ENCODE measurements around the gene FOXP1.
A peak's percentile ranks its signal among the peaks of the same experiment; 100 is the strongest.

FOXP1 gene

DNA sequence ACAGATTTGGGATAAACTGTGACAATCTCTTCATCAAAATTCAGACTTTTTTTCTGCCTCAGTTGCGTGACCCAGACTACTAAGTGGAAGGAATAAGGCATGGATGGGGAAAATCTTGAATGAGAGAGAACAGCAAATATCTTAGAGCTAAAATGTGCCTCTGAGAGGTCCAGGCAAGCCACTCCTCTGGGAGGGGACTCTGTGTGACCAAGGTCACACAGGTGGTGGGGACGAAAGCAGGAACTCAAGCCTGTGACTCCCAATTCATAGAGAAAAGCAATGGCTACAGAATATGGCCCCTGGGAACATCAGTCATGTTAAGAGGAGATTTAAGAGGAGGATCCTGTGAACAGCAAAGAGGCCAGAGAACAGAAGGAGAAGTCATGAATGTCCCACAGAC, 268.1 kb downstream of the FOXP1 start:
- DNase-seq = no peak
- intact Hi-C loops (cut with DNase I) = no loop called here

DNA sequence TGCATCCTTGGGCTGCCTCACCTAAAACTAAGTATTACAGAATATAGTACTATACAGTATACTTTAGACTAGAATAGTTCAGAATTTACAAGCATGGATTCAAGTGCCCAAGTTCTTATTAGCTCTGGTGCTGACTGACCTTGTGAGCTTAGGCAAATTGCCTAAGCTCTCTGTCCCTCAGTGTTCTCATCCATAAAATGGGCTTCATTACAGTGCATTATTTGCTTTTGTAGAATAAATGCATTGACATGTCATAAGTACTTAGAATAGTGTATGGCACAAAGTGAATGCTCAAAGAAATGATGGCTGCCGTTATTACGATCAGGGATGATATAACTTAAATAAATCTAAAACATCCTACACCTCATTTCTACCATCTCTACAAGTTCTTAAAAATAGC, 269.7 kb downstream of the FOXP1 start:
- intact Hi-C loops (cut with DNase I) = no loop called here
- no peak for DNase-seq

DNA sequence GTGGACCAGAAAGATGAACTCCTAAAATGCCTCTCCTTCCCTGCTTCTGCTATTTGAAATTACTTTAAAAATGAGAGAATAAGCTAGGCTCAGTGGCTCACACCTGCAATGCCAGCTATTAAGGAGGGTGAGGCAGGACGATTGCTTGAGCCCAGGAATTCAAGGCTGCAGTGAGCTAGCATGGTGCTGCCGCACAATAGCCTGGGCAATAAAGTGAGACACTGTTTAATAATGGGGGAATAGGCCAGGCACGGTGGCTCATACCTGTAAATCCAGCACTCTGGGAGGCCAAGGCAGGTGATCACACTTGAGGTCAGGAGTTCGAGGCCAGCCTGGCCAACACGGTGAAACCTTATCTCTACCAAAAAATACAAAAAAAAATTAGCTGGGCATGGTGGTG, 271.1 kb downstream of the FOXP1 start:
- intact Hi-C loops (cut with DNase I) = no loop called here
- DNase-seq = no peak

DNA sequence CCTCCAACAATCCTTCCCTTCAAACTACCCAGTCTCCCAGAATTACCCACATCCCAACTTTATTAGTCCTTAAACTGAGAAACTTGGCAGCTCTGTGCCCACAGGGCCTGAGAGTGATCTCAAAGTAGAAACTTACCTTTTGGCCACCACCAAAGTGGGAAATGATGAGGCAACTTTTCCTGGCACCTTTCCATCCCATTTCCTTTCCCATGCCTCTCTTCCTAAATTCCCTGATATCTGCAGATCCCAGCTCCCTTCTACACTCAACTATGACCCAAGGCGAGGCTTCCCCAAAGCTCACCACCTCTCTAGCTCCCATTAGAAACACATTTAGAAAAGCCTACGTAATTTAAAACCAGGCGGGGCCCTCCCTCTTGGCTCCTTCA, 271.9 kb downstream of the FOXP1 start:
- no peak for DNase-seq
- intact Hi-C loops (cut with DNase I) = no loop called here

DNA sequence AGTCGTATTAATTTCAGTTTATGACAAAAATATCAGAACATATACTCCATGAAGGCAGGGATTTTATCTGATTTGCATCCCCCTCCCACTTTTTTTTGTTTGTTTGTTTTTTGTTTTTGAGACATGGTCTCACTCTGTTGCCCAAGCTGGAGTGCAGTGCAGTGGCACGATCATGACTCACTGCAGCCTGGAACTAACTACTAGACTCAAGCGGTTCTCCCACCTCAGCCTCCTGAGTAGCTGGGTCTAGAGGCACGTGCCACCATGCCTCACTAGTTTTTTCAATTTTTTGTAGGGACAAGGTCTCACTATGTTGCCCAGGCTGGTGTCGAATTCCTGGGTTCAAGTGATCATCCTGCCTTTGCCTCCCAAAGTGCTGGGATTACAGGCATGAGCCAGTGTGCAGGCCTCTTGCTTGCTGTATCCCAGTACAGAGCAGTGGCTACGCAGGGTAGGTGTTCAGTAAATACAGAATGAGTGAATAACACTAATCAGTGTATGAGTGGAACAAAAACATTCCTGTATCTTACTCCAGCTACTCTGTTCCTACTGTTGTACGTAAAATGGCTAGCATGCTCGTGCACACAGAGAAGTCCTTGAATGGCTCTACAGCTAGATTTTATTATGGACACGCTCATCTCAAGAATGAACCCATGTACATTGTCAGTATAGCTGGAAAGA, 272.4 kb downstream of the FOXP1 start:
- DNase-seq = no peak
- intact Hi-C loops (cut with DNase I) = no loop called here

DNA sequence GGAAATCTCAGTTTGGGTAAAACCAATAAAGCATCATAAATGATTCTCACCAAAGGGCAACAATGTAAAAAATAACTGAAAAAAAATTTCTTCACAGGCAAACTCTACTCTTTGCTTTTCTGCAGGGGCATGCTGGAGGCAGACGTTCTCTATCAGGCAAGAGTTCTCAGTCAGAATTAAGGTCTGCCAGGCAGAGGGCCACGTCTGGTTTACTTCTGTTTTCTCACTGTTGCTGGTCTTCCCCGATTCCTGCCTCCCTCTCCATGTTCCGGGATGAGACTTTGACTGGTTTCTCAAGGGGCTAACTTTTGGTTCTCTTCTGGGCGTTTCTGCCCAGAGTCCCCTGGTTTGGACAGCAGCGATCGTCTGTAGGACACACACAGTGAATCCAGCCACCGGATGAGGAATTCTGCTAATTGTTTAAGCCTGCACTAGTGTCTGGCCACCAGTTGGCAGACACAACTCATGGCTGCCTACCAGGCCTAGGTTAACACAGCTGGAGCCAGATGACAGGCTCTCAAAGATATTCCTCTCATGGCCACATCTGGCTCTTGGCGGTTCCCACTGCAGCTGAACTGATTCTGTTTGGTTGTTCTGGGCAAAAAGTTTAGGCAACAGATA, 273.1 kb downstream of the FOXP1 start:
- DNase-seq = peak in 26 of 42 donors; percentile 7 to 72 (median 29)
- intact Hi-C loops (cut with DNase I) = no loop called here

DNA sequence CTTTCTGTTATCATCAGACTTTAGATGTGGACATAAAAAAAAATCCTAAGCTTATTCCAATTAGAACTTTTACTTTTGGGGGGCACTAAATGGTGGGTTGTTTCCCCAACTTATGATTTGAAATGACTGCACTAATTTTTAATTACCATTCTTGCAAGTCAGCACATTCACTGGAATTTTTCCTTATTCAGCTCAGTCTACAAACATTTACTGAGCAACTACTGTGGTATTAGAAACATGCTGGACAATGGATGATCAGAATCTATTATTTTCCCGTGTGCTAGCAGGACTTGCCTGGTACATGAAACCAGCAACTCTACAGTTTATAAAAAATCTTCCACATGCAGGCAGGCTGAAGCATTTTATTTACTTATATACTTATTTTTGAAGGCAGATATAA, 273.6 kb downstream of the FOXP1 start:
- intact Hi-C loops (cut with DNase I) = loop anchor here (5.0 to 10.0 kb wide), 2 partner anchors 245 to 272 kb away; partner anchors contain the start of gene FOXP1

DNA sequence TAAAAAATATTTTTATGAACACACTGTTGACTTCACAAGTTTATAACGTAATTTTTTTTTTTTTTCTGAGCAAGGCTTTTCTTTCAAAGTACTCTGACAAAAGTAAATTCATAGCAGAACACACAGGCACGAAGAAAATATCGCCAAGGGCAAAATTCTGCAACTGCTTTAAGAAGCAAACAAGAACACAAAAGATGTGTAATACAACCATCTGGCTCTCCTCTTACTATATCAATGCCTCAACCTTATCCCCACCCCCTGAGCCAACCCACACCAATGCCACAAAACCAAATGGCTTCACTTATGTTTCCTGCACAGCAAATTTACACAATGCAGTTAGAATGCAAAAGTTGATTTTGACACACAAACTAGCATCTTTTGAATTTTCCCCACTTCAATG, 274.2 kb downstream of the FOXP1 start:
- intact Hi-C loops (cut with DNase I) = loop anchor here (5.0 to 10.0 kb wide), 2 partner anchors 245 to 273 kb away; partner anchors contain the start of gene FOXP1
- no peak for DNase-seq

More for the DNA sequence above, 273.6 kb downstream of the FOXP1 start:
- DNase-seq = no peak

DNA sequence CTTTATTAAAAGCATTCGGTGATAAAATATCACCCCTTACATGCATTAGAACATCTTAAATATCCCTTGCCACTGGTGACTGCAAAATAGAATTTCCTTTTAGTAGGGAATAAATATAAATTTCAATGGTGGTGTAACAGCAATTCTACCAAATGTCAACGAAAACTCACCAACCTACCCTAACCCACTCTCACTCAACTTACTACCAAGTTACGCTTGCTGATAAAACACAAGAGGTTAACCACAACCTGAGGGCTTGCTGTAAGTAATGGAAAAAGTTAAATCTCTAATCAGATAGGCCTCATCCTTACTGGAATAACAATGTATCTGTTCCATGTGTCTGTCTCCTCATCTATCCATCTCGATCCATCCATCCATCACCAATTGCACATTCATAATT, 274.7 kb downstream of the FOXP1 start:
- DNase-seq = no peak
- intact Hi-C loops (cut with DNase I) = loop anchor here (5.0 to 10.0 kb wide), 2 partner anchors 244 to 273 kb away; partner anchors contain the start of gene FOXP1

DNA sequence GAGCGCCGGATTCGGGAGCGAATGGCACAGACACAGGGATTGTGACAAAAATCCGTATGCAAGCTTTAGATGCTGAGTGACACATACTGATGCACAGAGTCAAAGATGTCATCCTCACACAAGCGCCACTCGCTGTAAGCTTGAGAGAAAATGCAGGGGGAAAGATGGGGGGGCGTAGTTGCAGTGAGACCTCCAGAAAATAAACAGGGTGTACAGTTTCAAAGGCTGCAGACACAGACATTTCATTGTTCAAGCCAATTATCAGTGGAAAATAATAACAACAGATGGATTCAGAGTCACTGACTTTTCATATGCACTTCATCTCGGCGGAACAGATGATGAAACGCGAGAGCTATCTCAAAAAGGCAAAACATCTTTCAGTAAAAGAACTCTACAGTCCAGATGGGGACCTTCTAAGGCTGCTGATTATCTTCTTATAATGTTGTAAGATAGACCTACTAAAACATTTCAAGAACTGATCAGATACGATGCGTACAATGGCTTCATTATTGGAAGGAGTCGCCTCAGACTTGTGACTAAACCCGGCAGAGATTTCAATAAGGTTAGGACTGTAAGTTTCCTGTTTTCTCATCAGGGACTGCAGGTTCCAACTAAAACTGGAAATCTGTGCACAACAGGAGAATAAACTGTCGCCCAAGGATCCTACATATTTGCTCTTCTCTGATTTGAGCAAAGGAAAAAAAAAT, 275.4 kb downstream of the FOXP1 start:
- intact Hi-C loops (cut with DNase I) = loop anchor here (5.0 to 10.0 kb wide), 2 partner anchors 243 to 274 kb away; partner anchors contain the start of gene FOXP1

DNA sequence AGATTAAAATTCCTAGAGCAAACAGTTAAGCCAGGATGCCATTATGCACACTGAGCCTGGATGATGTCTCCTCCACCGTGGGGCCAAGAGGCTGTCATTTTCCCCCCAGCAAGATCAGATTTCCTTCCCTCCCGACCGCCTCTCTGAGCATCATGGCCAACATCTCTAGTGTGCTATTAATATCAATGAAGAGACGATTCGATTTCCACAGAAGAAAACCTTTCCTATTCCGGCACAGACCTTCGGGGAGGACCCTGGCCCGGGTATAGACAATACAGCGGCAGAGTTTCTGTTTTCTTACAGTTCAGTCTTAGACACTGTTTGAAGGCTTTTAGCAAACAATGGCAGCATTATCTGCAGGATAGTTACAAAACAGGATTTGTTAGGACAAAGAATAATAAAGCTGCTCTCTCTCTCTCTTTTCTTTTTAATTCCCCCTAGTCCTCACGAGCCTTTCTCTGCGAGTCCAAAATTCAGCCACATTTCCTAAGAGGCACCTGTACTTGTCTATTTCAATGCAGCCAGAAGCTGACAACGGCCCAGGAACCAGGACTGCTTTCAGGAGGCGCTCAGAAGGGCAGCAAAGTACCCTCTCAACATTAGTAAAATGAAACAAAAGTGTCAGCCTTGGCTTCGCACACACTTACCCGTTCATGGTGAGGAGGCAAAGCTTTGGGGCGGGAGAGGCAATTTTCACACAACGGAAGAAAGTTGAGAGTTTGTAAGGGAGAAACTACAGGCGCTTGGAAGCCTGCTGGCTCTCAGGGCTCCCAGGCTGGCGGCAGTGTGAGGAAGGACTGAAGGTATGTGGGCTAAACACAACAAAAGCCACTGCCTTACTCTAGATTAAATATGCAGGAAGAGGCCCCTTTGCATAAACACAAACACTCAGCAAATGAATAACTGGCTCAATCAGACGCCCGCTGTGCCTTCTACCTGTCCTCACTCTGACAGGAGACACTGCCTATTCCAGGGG, 278.0 kb downstream of the FOXP1 start:
- DNase-seq = peak in 39 of 42 donors; percentile 5 to 74 (median 40)
- intact Hi-C loops (cut with DNase I) = loop anchor here (5.0 to 10.0 kb wide), 2 partner anchors 241 to 277 kb away; partner anchors contain the start of gene FOXP1

More for the DNA sequence above, 275.4 kb downstream of the FOXP1 start:
- peak in 36 of 42 donors; percentile 9 to 72 (median 36) for DNase-seq

DNA sequence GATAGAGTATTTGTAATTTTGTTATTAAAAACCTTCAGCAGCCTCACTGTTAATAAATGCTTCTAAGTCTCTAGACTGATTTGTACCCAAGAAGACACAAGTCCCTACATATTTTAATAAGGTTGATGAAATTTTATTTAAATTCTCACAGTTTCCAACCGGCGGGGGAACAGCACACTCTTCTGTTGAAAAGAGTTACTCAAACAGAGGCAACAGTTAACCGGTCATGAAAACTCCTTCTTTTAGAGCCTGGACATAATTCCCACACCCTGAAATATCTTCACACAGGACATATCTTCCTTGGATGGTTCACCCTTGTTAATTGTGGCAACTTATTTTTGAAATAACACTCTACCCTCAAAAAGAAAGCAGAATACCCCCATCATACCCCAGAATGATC, 278.8 kb downstream of the FOXP1 start:
- intact Hi-C loops (cut with DNase I) = loop anchor here (5.0 to 10.0 kb wide), 2 partner anchors 240 to 278 kb away; partner anchors contain the start of gene FOXP1
- peak in 29 of 42 donors; percentile 18 to 73 (median 41) for DNase-seq

DNA sequence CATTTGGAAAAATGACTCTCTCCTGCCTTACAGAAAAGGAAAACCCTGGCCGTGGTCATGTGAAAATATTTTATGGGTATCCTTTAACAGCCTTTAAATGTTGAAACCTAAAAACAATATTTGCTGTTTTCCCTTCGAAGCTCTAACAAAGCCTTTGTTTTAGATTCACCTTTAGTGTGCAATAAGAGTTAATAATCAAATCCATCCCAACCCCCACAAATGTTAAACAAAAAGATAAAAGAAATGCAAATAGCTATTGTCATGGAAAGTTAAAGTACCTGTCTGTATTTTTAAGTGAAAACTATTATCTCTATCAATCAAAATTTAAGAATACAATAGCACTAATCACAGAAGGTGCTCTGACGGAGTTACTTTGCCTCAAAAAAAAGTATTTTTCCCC, 279.3 kb downstream of the FOXP1 start:
- intact Hi-C loops (cut with DNase I) = loop anchor here (10.0 kb wide), 1 partner anchor 239 kb away; no protein-coding TSS in a partner anchor
- DNase-seq = no peak

DNA sequence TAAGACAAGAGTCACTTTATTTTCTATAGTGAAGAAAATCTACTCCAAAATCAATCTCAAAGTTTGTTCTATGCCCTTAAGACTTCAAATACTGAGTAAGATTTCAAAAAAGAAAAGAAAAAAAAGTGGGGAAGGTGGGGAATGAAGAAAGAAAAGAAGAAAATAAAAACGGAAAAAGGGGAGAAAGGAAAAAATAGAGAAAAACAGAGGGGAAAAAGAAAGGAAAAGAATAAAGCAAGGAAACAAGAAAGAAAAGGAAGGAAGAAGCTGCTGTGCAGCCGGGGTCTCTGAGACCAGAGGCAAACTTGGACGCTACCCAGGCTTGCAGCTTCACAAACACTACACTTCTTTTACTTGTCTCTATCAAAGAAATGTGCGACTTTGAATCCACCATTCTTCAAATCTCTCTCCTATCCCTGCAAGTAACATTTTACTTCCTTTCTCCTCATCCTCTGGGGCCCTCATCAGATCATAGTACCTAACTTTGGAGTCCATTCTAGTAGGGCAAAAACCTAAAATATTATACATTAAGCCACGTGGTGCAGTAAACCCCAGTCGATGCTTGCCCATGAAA, 279.8 kb downstream of the FOXP1 start:
- intact Hi-C loops (cut with DNase I) = loop anchor here (10.0 kb wide), 1 partner anchor 239 kb away; no protein-coding TSS in a partner anchor

DNA sequence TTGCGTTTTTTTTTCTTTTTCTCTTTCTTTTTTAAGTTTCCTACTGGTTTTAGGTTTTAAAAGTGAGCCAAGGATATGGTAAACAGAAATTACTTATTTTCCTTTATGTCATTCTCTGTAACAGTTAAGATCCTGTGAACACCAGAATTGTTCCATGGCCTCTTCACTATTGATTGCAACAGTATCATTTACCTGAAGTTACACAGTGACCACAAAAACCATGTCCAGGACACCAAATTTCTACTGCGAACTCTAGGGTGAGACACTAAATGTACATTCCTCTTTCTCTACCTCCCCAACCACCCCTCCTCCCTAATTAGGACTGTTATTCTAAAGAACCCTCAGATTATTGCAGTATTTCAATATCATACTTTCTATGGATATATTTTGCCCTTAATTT, 280.9 kb downstream of the FOXP1 start:
- intact Hi-C loops (cut with DNase I) = loop anchor here (10.0 kb wide), 1 partner anchor 238 kb away; no protein-coding TSS in a partner anchor
- DNase-seq = no peak

More for the DNA sequence above, 279.8 kb downstream of the FOXP1 start:
- DNase-seq = peak in 21 of 42 donors; percentile 5 to 64 (median 27)

DNA sequence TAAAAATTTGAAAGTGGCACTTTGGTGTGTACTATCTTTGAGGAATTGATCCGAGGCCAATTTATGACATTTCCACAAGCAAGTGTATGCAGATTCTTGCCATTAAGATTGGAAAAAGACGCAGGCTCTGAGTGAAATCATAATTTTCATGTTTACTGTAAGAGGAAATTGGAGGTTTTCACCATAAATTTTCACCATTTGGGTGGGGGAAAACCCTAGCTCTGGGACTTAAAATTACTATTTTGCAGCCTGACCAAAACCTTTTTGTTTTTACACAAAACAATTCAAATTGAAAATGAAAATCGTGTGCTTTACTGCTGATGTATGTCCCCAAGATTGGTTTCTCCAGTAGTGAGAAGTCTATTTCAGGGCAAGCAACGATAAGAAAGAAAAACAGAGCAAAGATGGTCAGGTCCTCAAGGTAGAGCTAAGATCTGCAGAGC, 282.6 kb downstream of the FOXP1 start:
- no peak for DNase-seq
- intact Hi-C loops (cut with DNase I) = loop anchor here (10.0 kb wide), 1 partner anchor 236 kb away; no protein-coding TSS in a partner anchor

DNA sequence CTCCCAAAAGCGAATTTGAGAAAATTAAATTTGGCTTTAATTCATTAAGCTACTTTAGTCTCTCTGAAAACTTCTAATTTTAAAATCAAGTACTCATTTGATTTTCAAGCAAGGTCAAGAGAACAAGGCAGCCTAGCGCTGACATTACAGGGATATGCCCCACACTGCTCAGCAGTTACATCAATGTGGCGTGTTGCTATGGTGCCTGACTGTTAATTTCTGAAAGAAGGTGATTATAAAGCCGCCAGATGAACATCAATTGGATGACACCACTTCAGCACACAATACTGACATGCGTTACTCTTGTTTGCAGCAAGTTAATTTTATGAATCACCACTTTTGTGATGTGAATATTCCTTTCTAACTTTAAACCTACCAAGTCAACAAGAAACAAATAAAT, 284.4 kb downstream of the FOXP1 start:
- intact Hi-C loops (cut with DNase I) = no loop called here
- no peak for DNase-seq

DNA sequence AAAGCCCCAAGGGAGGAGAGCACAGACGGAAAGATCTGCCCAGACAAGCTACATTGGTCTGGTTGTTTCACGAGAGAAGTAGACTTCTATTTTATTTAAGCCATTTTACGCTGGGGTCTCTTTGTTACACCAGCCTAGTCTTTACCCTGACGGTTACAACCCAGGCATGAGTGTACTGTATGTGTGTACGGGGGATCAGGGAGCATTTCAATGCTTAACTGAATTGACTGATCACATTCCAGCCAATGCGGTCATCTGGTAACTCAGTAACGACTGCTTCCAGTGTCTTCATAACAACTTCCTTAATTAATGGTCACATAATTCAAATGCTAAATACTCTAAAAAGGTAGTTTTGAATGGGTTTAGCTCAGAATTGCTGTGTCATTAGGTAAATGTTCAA, 288.6 kb downstream of the FOXP1 start:
- no peak for DNase-seq
- intact Hi-C loops (cut with DNase I) = no loop called here

Measured in head of caudate nucleus (tissue), 42 donors.